SK-N-SH (cell line): ENCODE data around the gene TSHZ3. TPM values are rescaled to one million over a fixed set of nuclear protein-coding genes. Genes with fewer than 3 reads are reported as not detected.

Experiments
- CTCF ChIA-PET: fragments of 300-600, 350-600 bp; formaldehyde crosslinking; extraction: SDS; loops from one replicate; lab custom pipeline; 2021; lab: Yijun Ruan, JAX
- POLR2A ChIA-PET: fragments of 350-600 bp; sonication (Branson Sonifier 250); formaldehyde crosslinking; extraction: SDS; loops from one replicate; lab custom pipeline; 2020; ENCODE audit warnings: antibody characterized with exemption, inconsistent platforms; lab: Yijun Ruan, JAX
- DNase-seq: peaks from one replicate; pipeline ENCODE4 v3.0.0; 2012
- H2AFZ ChIP-seq: fragments of 200-600 bp; sonication (generic); 2 replicates; pipeline ENCODE4 v1.8.1; 2016; ENCODE audit warnings: antibody characterized with exemption, mild to moderate bottlenecking, low read depth
- H3F3A ChIP-seq: fragments of 200-600 bp; sonication (generic); replicated peaks from 2 replicates; pipeline ENCODE3; 2016; ENCODE audit warnings: antibody characterized with exemption, mild to moderate bottlenecking; ENCODE audit not compliant: insufficient read depth
- H3K27ac ChIP-seq, 2 experiments: fragments of 200-500 bp in 1 of 2; fragments of 200-600 bp in 1 of 2; sonication (Bioruptor generic) in 1 of 2; sonication (generic), shearing (Covaris generic) in 1 of 2; 2 replicates each; pipeline versions ENCODE4 v1.5.1 to v1.6.1; 2014 to 2016; ENCODE audit warnings: low read depth in 2 of 2, inconsistent platforms in 1 of 2, low read length in 1 of 2, mild to moderate bottlenecking in 1 of 2, mixed read lengths in 1 of 2
- H3K27me3 ChIP-seq: fragments of 200-600 bp; sonication (generic), shearing (Covaris generic); 2 replicates; pipeline ENCODE4 v1.6.1; 2016; ENCODE audit warnings: mixed run types; ENCODE audit not compliant: insufficient read depth
- H3K36me3 ChIP-seq, 2 experiments: fragments of 200-500 bp in 1 of 2; fragments of 200-600 bp in 1 of 2; sonication (Bioruptor generic) in 1 of 2; sonication (generic) in 1 of 2; replicated peaks in 1 of 2; 2 replicates each; pipeline versions ENCODE3 to v1.5.1; 2014 to 2016; ENCODE audit warnings: low read length in 1 of 2, mild to moderate bottlenecking in 1 of 2; ENCODE audit not compliant: insufficient read depth in 2 of 2, control insufficient read depth in 1 of 2
- H3K4me1 ChIP-seq, 2 experiments: fragments of 200-500 bp in 1 of 2; fragments of 200-600 bp in 1 of 2; sonication (Bioruptor generic) in 1 of 2; sonication (generic), shearing (Covaris generic) in 1 of 2; 2 replicates each; pipeline versions ENCODE4 v1.5.1 to v1.6.1; 2014 to 2016; ENCODE audit warnings: low read depth in 1 of 2, low read length in 1 of 2, mixed run types in 1 of 2; ENCODE audit not compliant: insufficient read depth in 2 of 2, control insufficient read depth in 1 of 2
- H3K4me2 ChIP-seq: fragments of 200-600 bp; sonication (generic), shearing (Covaris generic); 2 replicates; pipeline ENCODE4 v1.6.1; 2017; ENCODE audit warnings: mixed run types
- H3K4me3 ChIP-seq, 2 experiments: fragments of 200-500 bp in 1 of 2; fragments of 200-600 bp in 1 of 2; sonication (Bioruptor generic) in 1 of 2; sonication (generic), shearing (Covaris generic) in 1 of 2; 2 replicates each; pipeline versions ENCODE4 v1.5.1 to v1.8.1; 2014 to 2016; ENCODE audit warnings: low read depth in 2 of 2, inconsistent platforms in 1 of 2, low read length in 1 of 2, mild to moderate bottlenecking in 1 of 2, mixed read lengths in 1 of 2, moderate library complexity in 1 of 2
- H3K79me2 ChIP-seq: fragments of 200-600 bp; sonication (generic); 2 replicates; pipeline ENCODE4 v1.8.1; 2017; ENCODE audit warnings: mild to moderate bottlenecking; ENCODE audit not compliant: insufficient read depth
- H3K9ac ChIP-seq: fragments of 200-600 bp; sonication (generic); 2 replicates; pipeline ENCODE4 v1.6.1; 2017; ENCODE audit warnings: mixed run types
- H3K9me2 ChIP-seq: fragments of 200-600 bp; sonication (generic); 2 replicates; pipeline ENCODE4 v1.6.1; 2017; ENCODE audit warnings: mixed run types
- H3K9me3 ChIP-seq: fragments of 200-600 bp; sonication (generic); 2 replicates; pipeline ENCODE4 v1.6.1; 2017; ENCODE audit warnings: mixed run types, mild to moderate bottlenecking, moderate library complexity
- H4K20me1 ChIP-seq: fragments of 200-600 bp; sonication (generic); 2 replicates; pipeline ENCODE4 v1.6.1; 2017; ENCODE audit warnings: mild to moderate bottlenecking, mixed run types; ENCODE audit not compliant: insufficient read depth
- CTCF ChIP-seq: fragments of 200-600 bp; sonication (generic); IDR thresholded peaks from 2 replicates; pipeline ENCODE4 v1.6.1; 2017; ENCODE audit warnings: antibody characterized with exemption, mild to moderate bottlenecking, moderate library complexity
- FOXM1 ChIP-seq: IDR thresholded peaks from 2 replicates; pipeline ENCODE4 v1.4.0; 2012; ENCODE audit warnings: low read depth, mild to moderate bottlenecking
- GABPA ChIP-seq: IDR thresholded peaks from 2 replicates; pipeline ENCODE4 v1.4.0; 2012; ENCODE audit warnings: low read depth, mild to moderate bottlenecking
- GATA2 ChIP-seq: sonication (generic); formaldehyde crosslinking; IDR thresholded peaks from 2 replicates; pipeline ENCODE4 v1.5.0; 2020; ENCODE audit warnings: mild to moderate bottlenecking, missing genetic modification reagents
- IRF3 ChIP-seq: fragments of 150-350 bp; IDR thresholded peaks from 2 replicates; pipeline ENCODE4 v1.6.1; 2016; ENCODE audit warnings: mild to moderate bottlenecking, low read depth, low read length
- JUND ChIP-seq: IDR thresholded peaks from 2 replicates; pipeline ENCODE4 v1.4.0; 2012
- MXI1 ChIP-seq: IDR thresholded peaks from 2 replicates; pipeline ENCODE4 v1.6.1; 2012; ENCODE audit warnings: mild to moderate bottlenecking, low read depth, low read length, improper control_type of control experiment
- NFIC ChIP-seq: IDR thresholded peaks from 2 replicates; pipeline ENCODE4 v1.4.0; 2012; ENCODE audit warnings: borderline replicate concordance
- POLR2AphosphoS5 ChIP-seq: IDR thresholded peaks from 2 replicates; pipeline ENCODE4 v1.6.1; 2012; ENCODE audit warnings: low read depth, low read length
- RFX5 ChIP-seq: IDR thresholded peaks from 2 replicates; pipeline ENCODE4 v1.6.1; 2012; ENCODE audit warnings: mild to moderate bottlenecking, improper control_type of control experiment, low read length
- SMC3 ChIP-seq: IDR thresholded peaks from 2 replicates; pipeline ENCODE4 v1.6.1; 2012; ENCODE audit warnings: low read depth, low read length, improper control_type of control experiment
- YY1 ChIP-seq: IDR thresholded peaks from 2 replicates; pipeline ENCODE4 v1.4.0; 2012; ENCODE audit warnings: low read depth, mild to moderate bottlenecking
- WGBS: methylation state at CpG from one replicate; pipeline ENCODE4 v1.1.6; 2017; ENCODE audit warnings: low lambda C conversion rate; 5-methylcytosine and 5-hydroxymethylcytosine counted together
- polyA plus RNA-seq, 3 experiments: library from polyadenylated mRNA; depleted of rRNA; stranded (reverse); fragments of >200 nt; gene quantifications; 2 replicates each; pipeline ENCODE4 v1.2.3, GENCODE V29; 2012

Gene TSHZ3
- polyA plus RNA-seq, 1 of the 3 experiments (the other 2 are of a cell fraction): 3.3 TPM

DNA sequence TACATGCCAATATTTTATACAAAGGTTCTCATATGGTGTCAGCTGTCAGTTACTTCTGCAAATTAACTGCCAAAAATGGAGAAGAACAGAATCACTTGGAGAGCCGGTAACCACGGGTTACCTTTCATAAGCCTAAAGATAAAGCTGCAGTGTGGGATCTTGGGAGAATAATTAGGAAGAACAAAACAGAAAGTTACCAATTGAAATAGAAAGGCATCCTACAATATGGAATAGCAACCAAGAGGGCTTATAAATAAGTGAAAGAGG lies 74.2 kb downstream of the TSHZ3 start:
- ChIA-PET CTCF (interaction anchor here (0.6 to 0.9 kb wide), 2 partner anchors 56 to 249 kb away, joined by 3 to 4 read pairs; no protein-coding TSS in a partner anchor), POLR2A (no interaction called here)
- Histone ChIP-seq H4K20me1 (no peaks in the 10 kb centered on the region), H3K4me3 (no peak overlapping the region), H3K9ac (no peak overlapping the region), H3K27ac (no peak overlapping the region), H3K79me2 (no peaks in the 10 kb centered on the region), H3K4me2 (no peak overlapping the region), H3K36me3 (peaks cover 0 to 5% of the 10 kb centered on the region in 2 experiments), H3K27me3 (no peaks in the 10 kb centered on the region), H3K4me1 (peaks cover 0 to 30% of the 10 kb centered on the region in 2 experiments; a peak in 1 of 4 replicates), H3K9me2 (no peaks in the 10 kb centered on the region), H3K9me3 (no peaks in the 10 kb centered on the region)
- WGBS: 75% methylated on average over 2 of the region's 2 CpGs
- no peak for DNase-seq
- TF ChIP-seq GABPA (no peak), SMC3 (no peak), FOXM1 (no peak), MXI1 (no peak), IRF3 (no peak), RFX5 (no peak), NFIC (no peak), GATA2 (CRISPR knock-in tag) (no peak), POLR2AphosphoS5 (no peak)
- TF ChIP-seq, all 33 proteins: peak for 0
- Histone ChIP-seq H2AFZ (no peak overlapping the region), H3F3A (no peaks in the 10 kb centered on the region)

GRCh38 chr19:31274251-31275067 lies 74.8 kb downstream of the TSHZ3 start:
- Histone ChIP-seq H3F3A (no peaks in the 10 kb centered on the region), H3K27ac (no peak overlapping the region; a peak in 1 of 4 replicates), H4K20me1 (no peaks in the 10 kb centered on the region), H2AFZ (no peak overlapping the region), H3K4me2 (no peak overlapping the region), H3K27me3 (no peaks in the 10 kb centered on the region), H3K4me3 (no peak overlapping the region), H3K9me2 (no peaks in the 10 kb centered on the region), H3K9ac (no peak overlapping the region), H3K79me2 (no peaks in the 10 kb centered on the region), H3K4me1 (peaks cover 0 to 35% of the 10 kb centered on the region in 2 experiments; a peak in 2 of 4 replicates), H3K36me3 (peaks cover 0 to 5% of the 10 kb centered on the region in 2 experiments), H3K9me3 (no peaks in the 10 kb centered on the region)
- ChIA-PET POLR2A (no interaction called here), CTCF (interaction anchor here (0.6 to 1.0 kb wide), 3 partner anchors 56 to 950 kb away, joined by 3 to 4 read pairs (median 3); no protein-coding TSS in a partner anchor)
- DNase-seq: no peak
- 83% methylated on average over 19 of the region's 19 CpGs for WGBS
- TF ChIP-seq YY1 (no peak), CTCF (no peak), JUND (no peak)
